Mesothelial cell of epicardium (in vitro differentiated cells): ENCODE data around the gene NALCN. TPM values are rescaled to one million over a fixed set of nuclear protein-coding genes. Genes with fewer than 3 reads are reported as not detected.
A peak's percentile ranks its signal among the peaks of the same experiment; 100 is the strongest.

Experiments used
- DNase-seq, 2 experiments: peaks; one replicate each; pipeline ENCODE4 v3.0.0; 2021; ENCODE audit warnings: low spot score in 2 of 2; ENCODE audit not compliant: unreplicated experiment in 2 of 2
- H3K27ac Mint-ChIP-seq: 2 replicates; pipeline ENCODE4 v1.8.0; 2021; ENCODE audit warnings: mixed read lengths
- H3K27me3 Mint-ChIP-seq: 2 replicates; pipeline ENCODE4 v1.8.0; 2021; ENCODE audit warnings: low read depth, mixed read lengths
- H3K36me3 Mint-ChIP-seq: 2 replicates; pipeline ENCODE4 v1.8.0; 2021; ENCODE audit warnings: mixed read lengths
- H3K4me1 Mint-ChIP-seq: 2 replicates; pipeline ENCODE4 v1.8.0; 2021; ENCODE audit warnings: mixed read lengths
- H3K4me3 Mint-ChIP-seq: 2 replicates; pipeline ENCODE4 v1.8.0; 2021; ENCODE audit warnings: mild to moderate bottlenecking, moderate library complexity, mixed read lengths
- H3K9me3 Mint-ChIP-seq: 2 replicates; pipeline ENCODE4 v1.8.0; 2021; ENCODE audit warnings: mixed read lengths
- total RNA-seq: library from RNA; stranded (reverse); gene quantifications from 3 replicates; pipeline ENCODE4 v1.2.1, GENCODE V29; 2021
- TF ChIP-seq, protein P1 (sequence below): fragments of 200-600 bp; sonication (generic); IDR thresholded peaks from one replicate; pipeline ENCODE4 v1.5.0; 2021; ENCODE audit warnings: antibody characterized with exemption; ENCODE audit not compliant: unreplicated experiment

The NALCN gene
- total RNA-seq, 1 donor from 2014 or later = 2.2 TPM

DNA sequence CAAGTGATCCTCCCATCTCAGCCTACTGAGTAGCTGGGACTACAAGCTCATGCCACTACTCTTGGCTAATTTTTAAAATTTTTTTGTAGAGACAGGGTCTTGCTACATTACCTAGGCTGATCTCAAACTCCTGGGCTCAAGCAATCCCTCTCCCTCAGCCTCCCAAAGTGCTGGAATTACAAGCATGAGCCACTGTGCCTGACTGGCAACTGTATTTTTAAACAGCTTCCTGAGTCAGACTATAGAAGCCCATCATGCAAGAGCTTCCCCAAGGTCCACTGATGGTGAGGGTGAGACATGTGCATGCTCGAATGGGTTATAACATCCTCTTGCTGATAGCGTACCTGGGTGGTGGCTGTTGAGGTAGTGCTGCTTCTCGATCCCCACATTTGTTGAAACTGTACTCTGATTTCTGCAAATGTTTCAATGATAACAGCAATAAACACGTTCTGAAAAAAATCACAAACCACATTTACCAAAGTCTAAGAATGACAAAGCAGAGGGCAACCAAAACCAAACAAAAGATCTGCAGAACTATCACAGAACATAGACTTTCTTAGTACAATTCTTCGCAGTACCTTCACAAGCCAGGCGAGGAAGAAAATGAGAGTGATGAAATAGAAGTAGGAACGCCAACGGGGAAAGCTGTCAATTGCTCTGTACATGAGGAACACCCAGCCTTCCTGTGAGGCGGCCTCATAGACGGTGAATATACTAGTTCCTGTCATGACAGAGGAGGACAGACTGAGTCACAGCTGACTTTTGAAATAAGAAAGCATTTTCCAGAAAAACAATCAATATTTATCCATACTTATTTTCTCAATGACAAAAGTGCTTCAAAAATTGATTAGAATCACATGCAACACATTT, 124.4 kb downstream of the NALCN start:
- H3K4me3 Mint-ChIP-seq = no peak overlapping the region
- TF ChIP-seq, protein P1, sequence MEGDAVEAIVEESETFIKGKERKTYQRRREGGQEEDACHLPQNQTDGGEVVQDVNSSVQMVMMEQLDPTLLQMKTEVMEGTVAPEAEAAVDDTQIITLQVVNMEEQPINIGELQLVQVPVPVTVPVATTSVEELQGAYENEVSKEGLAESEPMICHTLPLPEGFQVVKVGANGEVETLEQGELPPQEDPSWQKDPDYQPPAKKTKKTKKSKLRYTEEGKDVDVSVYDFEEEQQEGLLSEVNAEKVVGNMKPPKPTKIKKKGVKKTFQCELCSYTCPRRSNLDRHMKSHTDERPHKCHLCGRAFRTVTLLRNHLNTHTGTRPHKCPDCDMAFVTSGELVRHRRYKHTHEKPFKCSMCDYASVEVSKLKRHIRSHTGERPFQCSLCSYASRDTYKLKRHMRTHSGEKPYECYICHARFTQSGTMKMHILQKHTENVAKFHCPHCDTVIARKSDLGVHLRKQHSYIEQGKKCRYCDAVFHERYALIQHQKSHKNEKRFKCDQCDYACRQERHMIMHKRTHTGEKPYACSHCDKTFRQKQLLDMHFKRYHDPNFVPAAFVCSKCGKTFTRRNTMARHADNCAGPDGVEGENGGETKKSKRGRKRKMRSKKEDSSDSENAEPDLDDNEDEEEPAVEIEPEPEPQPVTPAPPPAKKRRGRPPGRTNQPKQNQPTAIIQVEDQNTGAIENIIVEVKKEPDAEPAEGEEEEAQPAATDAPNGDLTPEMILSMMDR = no peak
- no peaks in the 10 kb centered on the region for H3K36me3 Mint-ChIP-seq
- H3K4me1 Mint-ChIP-seq = peaks cover 3% of the 10 kb centered on the region
- no peak for DNase-seq
- H3K27me3 Mint-ChIP-seq = peaks cover 14% of the 10 kb centered on the region
- H3K27ac Mint-ChIP-seq = no peak overlapping the region
- H3K9me3 Mint-ChIP-seq = peaks cover 8% of the 10 kb centered on the region

DNA sequence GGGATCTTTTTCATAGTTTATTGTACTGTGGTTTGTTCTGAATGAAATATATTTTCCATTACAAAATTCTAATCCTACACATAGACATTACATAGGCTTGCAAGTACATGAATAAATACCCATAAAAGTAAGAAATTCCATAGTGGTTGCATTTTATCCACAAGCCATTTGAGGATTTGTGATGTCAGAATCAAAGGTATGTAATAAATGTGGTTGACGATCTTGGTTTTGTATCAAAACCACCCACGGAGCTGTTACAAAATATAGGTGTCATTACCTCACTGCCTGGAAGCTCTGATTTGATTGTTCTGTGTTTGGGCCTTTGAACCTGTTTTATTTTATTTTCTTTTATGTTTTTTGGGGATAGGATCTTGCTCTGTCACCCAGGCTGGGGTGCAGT, 125.1 kb downstream of the NALCN start:
- H3K4me1 Mint-ChIP-seq = peaks cover 3% of the 10 kb centered on the region
- H3K4me3 Mint-ChIP-seq = no peak overlapping the region
- H3K27ac Mint-ChIP-seq = no peak overlapping the region
- H3K9me3 Mint-ChIP-seq = peaks cover 8% of the 10 kb centered on the region
- H3K27me3 Mint-ChIP-seq = peaks cover 19% of the 10 kb centered on the region
- TF ChIP-seq, protein P1 = no peak
- DNase-seq = no peak
- H3K36me3 Mint-ChIP-seq = no peaks in the 10 kb centered on the region

DNA sequence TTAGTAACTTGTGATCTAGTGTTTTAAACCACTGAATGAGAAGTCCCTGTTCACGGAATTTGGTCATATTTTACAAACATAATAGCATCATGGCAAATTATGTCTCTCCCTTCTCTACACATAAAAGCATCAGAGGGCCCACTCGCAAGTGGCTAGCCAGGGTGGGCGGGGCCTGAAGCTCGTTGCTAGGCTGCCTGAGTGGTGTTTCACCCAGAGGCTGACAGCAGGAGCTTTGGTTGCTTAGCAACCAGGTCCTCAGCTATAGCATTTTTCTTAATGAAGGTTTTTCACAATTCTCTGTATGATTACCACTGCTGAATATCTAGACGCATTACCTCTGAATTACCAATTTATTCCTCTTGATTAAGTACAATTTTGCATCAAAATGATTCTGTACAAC, 126.5 kb downstream of the NALCN start:
- H3K27ac Mint-ChIP-seq = no peak overlapping the region
- peaks cover 23% of the 10 kb centered on the region for H3K27me3 Mint-ChIP-seq
- peaks cover 3% of the 10 kb centered on the region for H3K4me1 Mint-ChIP-seq
- H3K9me3 Mint-ChIP-seq = peaks cover 4% of the 10 kb centered on the region
- H3K4me3 Mint-ChIP-seq = no peak overlapping the region
- no peaks in the 10 kb centered on the region for H3K36me3 Mint-ChIP-seq
- peak in 1 of 2 experiments; percentile 53 for DNase-seq
- TF ChIP-seq, protein P1 = no peak

DNA sequence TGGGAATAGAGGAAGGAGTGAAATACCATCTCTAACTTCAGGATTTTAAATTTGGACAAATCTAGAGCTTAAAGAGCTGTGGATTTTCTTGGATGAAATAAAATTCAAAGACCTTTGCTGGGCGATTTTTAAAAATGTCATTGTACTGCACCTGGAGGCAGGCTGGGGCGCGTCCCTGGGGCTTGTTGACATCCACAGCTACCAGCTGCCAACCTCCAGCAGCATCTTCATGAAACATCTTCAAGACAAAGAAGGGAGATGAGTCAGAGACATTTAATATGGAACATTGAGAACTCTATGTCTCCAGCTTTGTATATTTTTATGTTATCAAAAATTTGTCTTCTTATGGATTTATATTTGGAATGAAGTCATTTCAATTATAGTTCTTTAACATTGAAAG, 132.5 kb downstream of the NALCN start:
- Mint-ChIP-seq H3K27ac (no peak overlapping the region), H3K27me3 (peaks cover 25% of the 10 kb centered on the region), H3K4me3 (no peak overlapping the region), H3K4me1 (no peaks in the 10 kb centered on the region), H3K9me3 (no peaks in the 10 kb centered on the region), H3K36me3 (no peaks in the 10 kb centered on the region)
- TF ChIP-seq, protein P1 = no peak
- no peak for DNase-seq

DNA sequence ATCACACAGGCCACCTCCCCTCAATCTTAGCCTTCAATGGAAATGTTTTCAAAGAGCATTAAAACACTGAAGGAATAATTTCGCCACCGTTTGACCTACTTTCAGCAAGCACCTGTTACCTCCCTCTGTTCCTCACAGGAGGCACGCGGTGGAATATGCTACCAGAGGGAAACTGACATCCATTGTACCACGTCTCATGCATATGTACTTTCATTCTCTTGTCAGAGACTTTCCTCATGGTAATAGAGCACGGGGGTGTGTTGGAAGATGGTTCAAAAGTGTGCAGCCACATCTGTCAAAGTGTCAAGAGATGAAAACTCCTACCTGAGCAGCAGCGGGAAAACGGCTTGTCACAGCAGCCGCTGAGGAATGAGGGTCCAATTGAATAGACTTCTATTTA, 143.4 kb downstream of the NALCN start:
- TF ChIP-seq, protein P1 = no peak
- H3K27me3 Mint-ChIP-seq = peaks cover 2% of the 10 kb centered on the region
- no peak for DNase-seq
- no peak overlapping the region for H3K27ac Mint-ChIP-seq
- H3K4me1 Mint-ChIP-seq = no peaks in the 10 kb centered on the region
- no peaks in the 10 kb centered on the region for H3K9me3 Mint-ChIP-seq
- no peaks in the 10 kb centered on the region for H3K36me3 Mint-ChIP-seq
- no peak overlapping the region for H3K4me3 Mint-ChIP-seq
